ENCODE data around the gene MSLN. TPM values are rescaled to one million over a fixed set of nuclear protein-coding genes. Genes with fewer than 3 reads are reported as not detected.
A peak's percentile ranks its signal among the peaks of the same experiment; 100 is the strongest.

Gene MSLN
- total RNA-seq, 2 donors from 2014 or later = 2.1 TPM; not detected in 1

- ATAC-seq = no peak
These were observed 46.5 kb upstream of the MSLN start for GRCh38 chr16:714079-714478.

GRCh38 chr16:714558-715476 lies 45.7 kb upstream of the MSLN start, which contains the start of gene METRN:
Gene METRN, plus strand, starts transcription at chr16:715118. Its CDS starts 172 bp downstream, at chr16:715290.
- Histone ChIP-seq H3K4me1 (peaks cover 59% of the 10 kb centered on the region), H3K27ac (peak within 1 kb of the TSS; percentile 16 to 73 (median 63)), H3K4me3 (peak within 1 kb of the TSS; percentile 25 to 43), H3K36me3 (replicated peaks in 1 of 2; ENCODE audit: insufficient read depth in 1 of 2, low read depth in 2 of 2) (no peaks in the 10 kb centered on the region), H3K27me3 (peaks cover 0 to 15% of the 10 kb centered on the region in 2 donors), H3K9me3 (no peaks in the 10 kb centered on the region)
- TF ChIP-seq POLR2A (IDR thresholded peaks at IDR 0.05) (no peak), CTCF (IDR thresholded peaks at IDR 0.05) (no peak)
- peak; percentile 91 for ATAC-seq
- peak; percentile 92 to 95 (median 93) for DNase-seq
- WGBS, 2 donors = 3 to 6% methylated on average over 5 to 55 of the region's 108 CpGs
- intact Hi-C loops (cut with DNase I) = loop anchor here (5.0 kb wide), 1 partner anchor 337 kb away; no protein-coding TSS in a partner anchor

More at GRCh38 chr16:714079-714478, 46.5 kb upstream of the MSLN start:
- WGBS, 2 donors = 74 to 81% methylated on average over 2 to 11 of the region's 11 CpGs
- Histone ChIP-seq H3K27ac (no peak overlapping the region), H3K9me3 (no peaks in the 10 kb centered on the region), H3K4me3 (no peak overlapping the region), H3K4me1 (peaks cover 52% of the 10 kb centered on the region), H3K27me3 (peaks cover 0 to 16% of the 10 kb centered on the region in 2 donors), H3K36me3 (replicated peaks in 1 of 2; ENCODE audit: insufficient read depth in 1 of 2, low read depth in 2 of 2) (no peaks in the 10 kb centered on the region)
- TF ChIP-seq CTCF (IDR thresholded peaks at IDR 0.05) (no peak), POLR2A (IDR thresholded peaks at IDR 0.05) (no peak)
- DNase-seq = no peak
- intact Hi-C loops (cut with DNase I) = loop anchor here (5.0 kb wide), 1 partner anchor 338 kb away; no protein-coding TSS in a partner anchor

GRCh38 chr16:715477-716199 lies 44.9 kb upstream of the MSLN start:
- Histone ChIP-seq H3K9me3 (no peaks in the 10 kb centered on the region), H3K4me3 (peak overlapping the region; percentile 25 to 43), H3K36me3 (replicated peaks in 1 of 2; ENCODE audit: insufficient read depth in 1 of 2, low read depth in 2 of 2) (no peaks in the 10 kb centered on the region), H3K27ac (peak overlapping the region; percentile 16 to 73 (median 63)), H3K27me3 (peaks cover 0 to 8% of the 10 kb centered on the region in 2 donors), H3K4me1 (peaks cover 66% of the 10 kb centered on the region)
- ATAC-seq (peak; percentile 17), DNase-seq (no peak)
- TF ChIP-seq CTCF (IDR thresholded peaks at IDR 0.05) (peak in 1 of 7 experiments; percentile 8), POLR2A (IDR thresholded peaks at IDR 0.05) (no peak)
- intact Hi-C loops (cut with DNase I) = no loop called here
- 2 to 7% methylated on average over 21 to 73 of the region's 74 CpGs for WGBS, 2 donors

GRCh38 chr16:716200-716568 lies 44.4 kb upstream of the MSLN start:
- H3K27ac ChIP-seq = peak overlapping the region; percentile 16 to 73 (median 63)
- no peak overlapping the region for H3K4me3 ChIP-seq
- no peaks in the 10 kb centered on the region for H3K9me3 ChIP-seq
- ATAC-seq (peak; percentile 17), DNase-seq (peak; percentile 74 to 83 (median 80))
- H3K27me3 ChIP-seq = peaks cover 0 to 2% of the 10 kb centered on the region in 2 donors
- H3K36me3 ChIP-seq (replicated peaks in 1 of 2; ENCODE audit: insufficient read depth in 1 of 2, low read depth in 2 of 2) = no peaks in the 10 kb centered on the region
- 15 to 26% methylated on average over 3 to 12 of the region's 12 CpGs for WGBS, 2 donors
- TF ChIP-seq CTCF (IDR thresholded peaks at IDR 0.05) (no peak), POLR2A (IDR thresholded peaks at IDR 0.05) (peak in 2 of 3 donors; percentile 12 to 16)
- H3K4me1 ChIP-seq = peaks cover 66% of the 10 kb centered on the region
- intact Hi-C loops (cut with DNase I) = no loop called here
